HepG2 (cell line): Measurements from ENCODE around the gene FAM184B. TPM values are rescaled to one million over a fixed set of nuclear protein-coding genes. Genes with fewer than 3 reads are reported as not detected.

Experiments used
- ATAC-seq: fragments of 200-7000 bp; cut with Tn5 transposase; 3 replicates; pipeline ENCODE4 v1.9.1; 2020; ENCODE audit warnings: mild to moderate bottlenecking, moderate library complexity
- BruUV-seq: library from RNA; stranded (reverse); fragments of 400-500 nt; replicated peaks from 2 replicates; lab custom pipeline; 2021; lab: Mats Ljungman, UMichigan
- CTCF ChIA-PET: fragments of 300-600 bp; formaldehyde crosslinking; extraction: SDS; loops from one replicate; lab custom pipeline; 2021; ENCODE audit warnings: low total read pairs, inconsistent platforms, low intra/inter-chr PET ratio; lab: Yijun Ruan, JAX
- POLR2A ChIA-PET: fragments of 350-600 bp; sonication (Branson Sonifier 250); formaldehyde crosslinking; loops from one replicate; lab custom pipeline; 2020; ENCODE audit warnings: antibody characterized with exemption, inconsistent platforms; lab: Yijun Ruan, JAX
- DNase-seq: peaks from one replicate; pipeline ENCODE4 v3.0.0-alpha.2; 2015; ENCODE audit warnings: low spot score
- FAIRE-seq: peaks from 3 replicates; lab custom pipeline; 2011; peaks lifted over from hg19 to GRCh38; lab: Jason Lieb, UNC
- H2AFZ ChIP-seq: one replicate; pipeline ENCODE4 v1.6.1; 2011; ENCODE audit warnings: low read length, inconsistent platforms
- H3K27ac ChIP-seq: fragments of 300-600 bp; 3 replicates; pipeline ENCODE4 v1.8.0; 2011; ENCODE audit warnings: mixed run types, mild to moderate bottlenecking, mixed read lengths, low read length, inconsistent platforms; ENCODE audit not compliant: insufficient read depth; ENCODE audit errors: extremely low read length
- H3K27me3 ChIP-seq, 2 experiments: fragments of 200-600 bp in 1 of 2; 2 replicates in 1 of 2; 3 replicates in 1 of 2; pipeline versions ENCODE4 v1.6.0 to v1.8.0; 2011; ENCODE audit warnings: low read length in 2 of 2, mild to moderate bottlenecking in 2 of 2, moderate library complexity in 2 of 2, inconsistent platforms in 1 of 2; ENCODE audit not compliant: insufficient read depth in 2 of 2, control insufficient read depth in 1 of 2
- H3K36me3 ChIP-seq, 2 experiments: fragments of 200-600 bp in 1 of 2; replicated peaks in 1 of 2; 2 replicates in 1 of 2; 3 replicates in 1 of 2; pipeline versions ENCODE4 v1.5.1 to v1.8.0; 2011; ENCODE audit warnings: low read length in 2 of 2, inconsistent platforms in 1 of 2; ENCODE audit not compliant: insufficient read depth in 2 of 2, control insufficient read depth in 1 of 2
- H3K4me1 ChIP-seq: 2 replicates; pipeline ENCODE4 v1.5.1; 2012; ENCODE audit warnings: low read length, inconsistent platforms; ENCODE audit not compliant: insufficient read depth
- H3K4me2 ChIP-seq: 2 replicates; pipeline ENCODE4 v1.6.0; 2011; ENCODE audit warnings: low read depth, low read length, inconsistent platforms
- H3K4me3 ChIP-seq, 3 experiments: fragments of 200-600 bp in 1 of 3; sonication (generic), shearing (Covaris generic) in 1 of 3; replicated peaks in 1 of 3; 2 replicates each; pipeline ENCODE4 v1.5.1; 2011 to 2016; ENCODE audit warnings: low read length in 3 of 3, inconsistent platforms in 2 of 3, low read depth in 2 of 3, mild to moderate bottlenecking in 2 of 3, control low read depth in 1 of 3, mixed read lengths in 1 of 3; ENCODE audit not compliant: insufficient read depth in 1 of 3
- H3K79me2 ChIP-seq: one replicate; pipeline ENCODE4 v1.6.1; 2011; ENCODE audit warnings: low read length, inconsistent platforms; ENCODE audit not compliant: insufficient read depth
- H3K9ac ChIP-seq: 2 replicates; pipeline ENCODE4 v1.6.0; 2011; ENCODE audit warnings: mild to moderate bottlenecking, low read depth, low read length, inconsistent platforms; ENCODE audit not compliant: insufficient read depth
- H3K9me3 ChIP-seq: 2 replicates; pipeline ENCODE4 v1.5.1; 2012; ENCODE audit warnings: mild to moderate bottlenecking, low read length
- H4K20me1 ChIP-seq: 2 replicates; pipeline ENCODE4 v1.6.0; 2011; ENCODE audit warnings: inconsistent platforms, mild to moderate bottlenecking, low read length, moderate library complexity; ENCODE audit not compliant: insufficient read depth
- GTF2F1 ChIP-seq: fragments of 150-350 bp; IDR thresholded peaks from 2 replicates; pipeline ENCODE4 v1.6.1; 2014; ENCODE audit warnings: low read length
- HIVEP1 ChIP-seq: sonication (generic); formaldehyde crosslinking; IDR thresholded peaks from 2 replicates; pipeline ENCODE4 v1.4.0; 2020; ENCODE audit warnings: mild to moderate bottlenecking, missing genetic modification reagents
- KAT8 ChIP-seq: IDR thresholded peaks from 2 replicates; pipeline ENCODE4 v1.6.1; 2016; ENCODE audit warnings: missing genetic modification reagents, missing compliant biosample characterization
- MED1 ChIP-seq: sonication (generic); formaldehyde crosslinking; IDR thresholded peaks from 2 replicates; pipeline ENCODE4 v1.4.0; 2020; ENCODE audit warnings: missing genetic modification reagents
- MTA3 ChIP-seq: sonication (generic); formaldehyde crosslinking; IDR thresholded peaks from 2 replicates; pipeline ENCODE4 v1.4.0; 2020; ENCODE audit warnings: missing genetic modification reagents
- PRPF4 ChIP-seq: fragments of 200-400 bp; formaldehyde crosslinking; IDR thresholded peaks from 2 replicates; pipeline ENCODE4 v1.6.1; 2016; ENCODE audit warnings: low read length, low read depth; ENCODE audit not compliant: poor library complexity, severe bottlenecking
- ZBTB37 ChIP-seq: sonication (generic); formaldehyde crosslinking; IDR thresholded peaks from 2 replicates; pipeline ENCODE4 v1.4.0; 2020; ENCODE audit warnings: mild to moderate bottlenecking, missing genetic modification reagents
- ZNF121 ChIP-seq: sonication (generic); formaldehyde crosslinking; IDR thresholded peaks from 2 replicates; pipeline ENCODE4 v1.5.0; 2020; ENCODE audit warnings: mild to moderate bottlenecking, missing genetic modification reagents
- ZNF224 ChIP-seq: sonication (generic); formaldehyde crosslinking; IDR thresholded peaks from 2 replicates; pipeline ENCODE4 v1.5.0; 2020; ENCODE audit warnings: mild to moderate bottlenecking, missing genetic modification reagents
- ZNF326 ChIP-seq: sonication (generic); formaldehyde crosslinking; IDR thresholded peaks from 2 replicates; pipeline ENCODE4 v1.4.0; 2020; ENCODE audit warnings: missing genetic modification reagents, borderline replicate concordance
- ZNF333 ChIP-seq: sonication (generic); formaldehyde crosslinking; IDR thresholded peaks from 2 replicates; pipeline ENCODE4 v1.4.0; 2020; ENCODE audit warnings: mild to moderate bottlenecking, missing genetic modification reagents, borderline replicate concordance
- ZNF468 ChIP-seq: sonication (generic); formaldehyde crosslinking; IDR thresholded peaks from 2 replicates; pipeline ENCODE4 v1.8.0; 2022; ENCODE audit warnings: mild to moderate bottlenecking, moderate library complexity, missing genetic modification reagents
- ZNF556 ChIP-seq: sonication (generic); formaldehyde crosslinking; IDR thresholded peaks from 2 replicates; pipeline ENCODE4 v1.4.0; 2020; ENCODE audit warnings: mild to moderate bottlenecking, missing genetic modification reagents, borderline replicate concordance
- ZNF589 ChIP-seq: sonication (generic); formaldehyde crosslinking; conservative IDR thresholded peaks from 2 replicates; pipeline ENCODE4 v1.8.0; 2022; ENCODE audit warnings: mild to moderate bottlenecking, moderate library complexity, missing genetic modification reagents
- WGBS: methylation state at CpG from one replicate; pipeline ENCODE4 v1.1.6; 2017; ENCODE audit warnings: low lambda C conversion rate; 5-methylcytosine and 5-hydroxymethylcytosine counted together
- in situ Hi-C: cut with HindIII; loops from 2 replicates; pipeline ENCODE4 v1.10.0; 2017; ENCODE audit warnings: low pct_unique_long_range_greater_than_20kb; ENCODE audit not compliant: extremely low pct_ligation_motif_present
- intact Hi-C: fragments of 100-400 bp; cut with micrococcal nuclease; formaldehyde crosslinking; loops from one replicate; pipeline ENCODE4 v1.10.0; 2022; ENCODE audit not compliant: unreplicated experiment
- polyA plus RNA-seq, 8 experiments: library from polyadenylated mRNA; depleted of rRNA in 3 of 8; stranded (reverse) in 7 of 8; unstranded in 1 of 8; fragments of >200 nt; fragmentation: Illumina TruSeq in 4 of 8; extraction: Trizol in 4 of 8; gene quantifications; 2 replicates each; pipeline versions ENCODE4 v1.2.1 to v1.2.3, GENCODE V29; 2011 to 2016; ENCODE audit warnings: low read depth in 4 of 8, missing spikeins in 1 of 8, mixed read lengths in 1 of 8; ENCODE audit not compliant: insufficient read depth in 1 of 8
- total RNA-seq, 5 experiments: library from RNA; depleted of rRNA; stranded (reverse); fragments of >200 nt; fragmentation: Illumina TruSeq; extraction: Trizol; gene quantifications; 2 replicates each; pipeline ENCODE4 v1.2.3, GENCODE V29; 2016; ENCODE audit warnings: low read depth in 1 of 5

FAM184B gene
- total and polyA plus RNA-seq, 2 of the 13 experiments (the other 11 are each of a cell fraction or from before 2014, with no cell fraction given): not detected

GRCh38 chr4:17787315-17787714, 5.9 kb upstream of the FAM184B start:
- H3K27ac ChIP-seq: no peak overlapping the region
- no peaks in the 10 kb centered on the region for H3K27me3 ChIP-seq
- no peak overlapping the region for H3K9ac ChIP-seq
- intact Hi-C loops (no loop called here), in situ Hi-C loops (no loop called here)
- no peak overlapping the region for H3K4me3 ChIP-seq
- FAIRE-seq (no peak), DNase-seq (no peak), ATAC-seq (no peak)
- H3K9me3 ChIP-seq: no peaks in the 10 kb centered on the region
- no peak overlapping the region for H2AFZ ChIP-seq
- no peaks in the 10 kb centered on the region for H3K79me2 ChIP-seq
- TF ChIP-seq MED1 (CRISPR knock-in tag) (no peak), ZNF224 (CRISPR knock-in tag) (no peak), ZNF326 (no peak), GTF2F1 (no peak), MTA3 (CRISPR knock-in tag) (no peak), ZNF556 (CRISPR knock-in tag) (no peak), ZBTB37 (CRISPR knock-in tag) (no peak), HIVEP1 (CRISPR knock-in tag) (no peak), PRPF4 (no peak), ZNF333 (no peak), ZNF468 (CRISPR knock-in tag) (no peak), KAT8 (CRISPR knock-in tag) (no peak), ZNF121 (no peak), ZNF589 (CRISPR knock-in tag) (no peak)
- 68% methylated on average over 5 of the region's 5 CpGs for WGBS
- H3K4me1 ChIP-seq: peaks cover 10% of the 10 kb centered on the region
- H4K20me1 ChIP-seq: no peaks in the 10 kb centered on the region
- no TSS peak for BruUV-seq
- ChIA-PET CTCF (no interaction called here), POLR2A (no interaction called here)
- H3K4me2 ChIP-seq: no peak overlapping the region
- H3K36me3 ChIP-seq: no peaks in the 10 kb centered on the region
